ENCODE data around the gene AGBL1.
"Not testable (repeated sequence)": the region's sequence is repeated elsewhere in the genome, so short reads cannot be mapped to it uniquely, and the experiment has no call there.

Gene AGBL1

GRCh38 chr15:86854176-86854575 is 774.5 kb downstream of the AGBL1 start:
- no peak for DNase-seq (ENCODE audit: low read depth, low spot score)
- no peak overlapping the region for H3K4me3 ChIP-seq (ENCODE audit: low read length)

- H3K4me3 ChIP-seq (ENCODE audit: low read length), result no peak overlapping the region
- DNase-seq (ENCODE audit: low read depth, low spot score), result no peak
These were observed 775.9 kb downstream of the AGBL1 start for GRCh38 chr15:86855307-86856291.

- DNase-seq (ENCODE audit: low read depth, low spot score), result no peak
- H3K4me3 ChIP-seq (ENCODE audit: low read length), result no peak overlapping the region
These were observed 778.0 kb downstream of the AGBL1 start for GRCh38 chr15:86857701-86858100.

GRCh38 chr15:86863226-86863915 is 783.7 kb downstream of the AGBL1 start:
- H3K4me3 ChIP-seq (ENCODE audit: low read length), result no peak overlapping the region
- DNase-seq (ENCODE audit: low read depth, low spot score), result no peak

GRCh38 chr15:86865920-86866319 is 786.2 kb downstream of the AGBL1 start:
- DNase-seq (ENCODE audit: low read depth, low spot score), result no peak

GRCh38 chr15:86870846-86871245 is 791.2 kb downstream of the AGBL1 start:
- no peak overlapping the region for H3K4me3 ChIP-seq (ENCODE audit: low read length)
- DNase-seq (ENCODE audit: low read depth, low spot score), result no peak

More at GRCh38 chr15:86865920-86866319, 786.2 kb downstream of the AGBL1 start:
- H3K4me3 ChIP-seq (ENCODE audit: low read length), result no peak overlapping the region

- no peak for DNase-seq (ENCODE audit: low read depth, low spot score)
- no peak overlapping the region for H3K4me3 ChIP-seq (ENCODE audit: low read length)
These were observed 792.3 kb downstream of the AGBL1 start for GRCh38 chr15:86871964-86872363.

- no peak overlapping the region for H3K4me3 ChIP-seq (ENCODE audit: low read length)
- DNase-seq (ENCODE audit: low read depth, low spot score), result no peak
These were observed 793.1 kb downstream of the AGBL1 start for GRCh38 chr15:86872782-86873181.

- DNase-seq (ENCODE audit: low read depth, low spot score), result no peak
- no peak overlapping the region for H3K4me3 ChIP-seq (ENCODE audit: low read length)
These were observed 795.4 kb downstream of the AGBL1 start for GRCh38 chr15:86875067-86875466.

- no peak overlapping the region for H3K4me3 ChIP-seq (ENCODE audit: low read length)
- DNase-seq (ENCODE audit: low read depth, low spot score), result no peak
These were observed 796.8 kb downstream of the AGBL1 start for GRCh38 chr15:86876387-86876944.

GRCh38 chr15:86877171-86877631 is 797.5 kb downstream of the AGBL1 start:
- no peak for DNase-seq (ENCODE audit: low read depth, low spot score)
- H3K4me3 ChIP-seq (ENCODE audit: low read length), result no peak overlapping the region

GRCh38 chr15:86878844-86879243 is 799.2 kb downstream of the AGBL1 start:
- DNase-seq (ENCODE audit: low read depth, low spot score); H3K4me3 ChIP-seq (ENCODE audit: low read length): not testable (repeated sequence)

GRCh38 chr15:86879250-86880229 is 799.9 kb downstream of the AGBL1 start:
- H3K4me3 ChIP-seq (ENCODE audit: low read length), result no peak overlapping the region
- no peak for DNase-seq (ENCODE audit: low read depth, low spot score)

GRCh38 chr15:86885616-86886015 is 805.9 kb downstream of the AGBL1 start:
- DNase-seq (ENCODE audit: low read depth, low spot score), result no peak
- H3K4me3 ChIP-seq (ENCODE audit: low read length), result no peak overlapping the region

- no peak for DNase-seq (ENCODE audit: low read depth, low spot score)
- no peak overlapping the region for H3K4me3 ChIP-seq (ENCODE audit: low read length)
These were observed 813.2 kb downstream of the AGBL1 start for GRCh38 chr15:86892774-86893449.

GRCh38 chr15:86894269-86894668 is 814.6 kb downstream of the AGBL1 start:
- no peak for DNase-seq (ENCODE audit: low read depth, low spot score)
- no peak overlapping the region for H3K4me3 ChIP-seq (ENCODE audit: low read length)

- no peak overlapping the region for H3K4me3 ChIP-seq (ENCODE audit: low read length)
- no peak for DNase-seq (ENCODE audit: low read depth, low spot score)
These were observed 824.2 kb downstream of the AGBL1 start for GRCh38 chr15:86903642-86904421.

All from Jurkat, Clone E6-1 (cell line).